ENCODE data around the gene TIGD6.

DNA sequence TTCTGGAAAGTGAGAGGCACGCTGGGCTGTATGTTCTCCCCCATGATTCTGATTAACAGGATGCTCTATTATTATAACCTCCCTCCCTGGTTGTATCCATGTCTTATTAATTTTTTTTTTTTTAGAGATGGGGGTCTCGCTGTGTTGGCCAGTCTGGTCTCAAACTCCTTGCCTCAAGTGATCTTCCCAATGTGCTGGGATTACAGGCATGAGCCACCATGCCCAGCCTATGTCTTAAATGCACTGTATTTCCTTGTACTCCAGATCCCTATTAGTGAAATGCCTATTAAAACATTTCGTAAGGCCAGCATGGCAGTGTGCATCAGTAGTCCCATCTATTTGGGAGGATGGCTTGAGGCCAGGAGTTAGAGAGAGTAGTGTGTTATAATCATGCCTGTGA, 7.0 kb downstream of the TIGD6 start:
- TF ChIP-seq POLR2A (IDR thresholded peaks at IDR 0.05; ENCODE audit: extremely low read depth, insufficient read length) (no peak), MYC (IDR thresholded peaks at IDR 0.05; ENCODE audit: low read depth, low read length) (no peak)
- TF ChIP-seq, protein P1, sequence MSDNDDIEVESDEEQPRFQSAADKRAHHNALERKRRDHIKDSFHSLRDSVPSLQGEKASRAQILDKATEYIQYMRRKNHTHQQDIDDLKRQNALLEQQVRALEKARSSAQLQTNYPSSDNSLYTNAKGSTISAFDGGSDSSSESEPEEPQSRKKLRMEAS (IDR thresholded peaks at IDR 0.05; ENCODE audit: low read depth, low read length) = no peak
- TF ChIP-seq, protein P2, sequence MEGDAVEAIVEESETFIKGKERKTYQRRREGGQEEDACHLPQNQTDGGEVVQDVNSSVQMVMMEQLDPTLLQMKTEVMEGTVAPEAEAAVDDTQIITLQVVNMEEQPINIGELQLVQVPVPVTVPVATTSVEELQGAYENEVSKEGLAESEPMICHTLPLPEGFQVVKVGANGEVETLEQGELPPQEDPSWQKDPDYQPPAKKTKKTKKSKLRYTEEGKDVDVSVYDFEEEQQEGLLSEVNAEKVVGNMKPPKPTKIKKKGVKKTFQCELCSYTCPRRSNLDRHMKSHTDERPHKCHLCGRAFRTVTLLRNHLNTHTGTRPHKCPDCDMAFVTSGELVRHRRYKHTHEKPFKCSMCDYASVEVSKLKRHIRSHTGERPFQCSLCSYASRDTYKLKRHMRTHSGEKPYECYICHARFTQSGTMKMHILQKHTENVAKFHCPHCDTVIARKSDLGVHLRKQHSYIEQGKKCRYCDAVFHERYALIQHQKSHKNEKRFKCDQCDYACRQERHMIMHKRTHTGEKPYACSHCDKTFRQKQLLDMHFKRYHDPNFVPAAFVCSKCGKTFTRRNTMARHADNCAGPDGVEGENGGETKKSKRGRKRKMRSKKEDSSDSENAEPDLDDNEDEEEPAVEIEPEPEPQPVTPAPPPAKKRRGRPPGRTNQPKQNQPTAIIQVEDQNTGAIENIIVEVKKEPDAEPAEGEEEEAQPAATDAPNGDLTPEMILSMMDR (IDR thresholded peaks at IDR 0.05; ENCODE audit: low read depth, low read length) = no peak
